CD4-positive, CD25-positive, alpha-beta regulatory T cell (primary cell): ENCODE measurements around the gene TEX53. TPM values are rescaled to one million over a fixed set of nuclear protein-coding genes. Genes with fewer than 3 reads are reported as not detected.

Source experiments
- ATAC-seq, 2 donors: fragments of 150-1000 bp; cut with Tn5 transposase; one replicate each; pipeline ENCODE4 v1.10.0; 2021; ENCODE audit warnings: low read depth in 2 of 2, moderate number of reproducible peaks in 2 of 2, moderate library complexity in 1 of 2
- DNase-seq, 3 donors: peaks; one replicate each; pipeline versions ENCODE4 v3.0.0 to v3.0.0-alpha.2; 2012 to 2022; ENCODE audit warnings: mixed read lengths in 1 of 3
- H3K27ac ChIP-seq: one replicate; pipeline ENCODE4 v1.7.0; 2013; ENCODE audit warnings: mild to moderate bottlenecking, low read length; ENCODE audit not compliant: insufficient read depth, poor library complexity, severe bottlenecking
- H3K27me3 ChIP-seq: one replicate; pipeline ENCODE4 v1.7.0; 2013; ENCODE audit warnings: low read length; ENCODE audit not compliant: control insufficient read depth, insufficient read depth
- H3K36me3 ChIP-seq: one replicate; pipeline ENCODE4 v1.7.0; 2013; ENCODE audit warnings: mild to moderate bottlenecking, low read length, moderate library complexity; ENCODE audit not compliant: control insufficient read depth, insufficient read depth
- H3K4me1 ChIP-seq: 2 replicates; pipeline ENCODE4 v1.7.0; 2013; ENCODE audit warnings: mild to moderate bottlenecking, low read length; ENCODE audit not compliant: insufficient read depth, control insufficient read depth, poor library complexity, severe bottlenecking
- H3K4me3 ChIP-seq: one replicate; pipeline ENCODE4 v1.7.0; 2013; ENCODE audit warnings: low read depth, mild to moderate bottlenecking, low read length, moderate library complexity
- H3K9me3 ChIP-seq, 2 experiments: 1 replicate in 1 of 2; 2 replicates in 1 of 2; pipeline ENCODE4 v1.7.0; 2013; ENCODE audit warnings: low read length in 2 of 2, mild to moderate bottlenecking in 1 of 2, moderate library complexity in 1 of 2; ENCODE audit not compliant: control insufficient read depth in 2 of 2
- H3K27ac Mint-ChIP-seq, 3 donors: one replicate each; pipeline ENCODE4 v1.8.0; 2020 to 2022; ENCODE audit warnings: mild to moderate bottlenecking in 3 of 3, mixed read lengths in 3 of 3, moderate library complexity in 2 of 3
- H3K27me3 Mint-ChIP-seq: one replicate; pipeline ENCODE4 v1.8.0; 2022; ENCODE audit warnings: mild to moderate bottlenecking, mixed read lengths
- H3K36me3 Mint-ChIP-seq: one replicate; pipeline ENCODE4 v1.8.0; 2020; ENCODE audit warnings: mixed read lengths
- H3K4me1 Mint-ChIP-seq, 4 donors: one replicate each; pipeline ENCODE4 v1.8.0; 2020 to 2022; ENCODE audit warnings: mixed read lengths in 4 of 4, mild to moderate bottlenecking in 1 of 4
- H3K4me3 Mint-ChIP-seq, 4 donors: one replicate each; pipeline ENCODE4 v1.8.0; 2020 to 2022; ENCODE audit warnings: mild to moderate bottlenecking in 4 of 4, mixed read lengths in 4 of 4, moderate library complexity in 3 of 4
- H3K9me3 Mint-ChIP-seq, 7 donors: one replicate each; pipeline ENCODE4 v1.8.0; 2020 to 2022; ENCODE audit warnings: mixed read lengths in 7 of 7, mild to moderate bottlenecking in 3 of 7, moderate library complexity in 2 of 7
- polyA plus RNA-seq, 4 donors: library from polyadenylated mRNA; unstranded; fragments of 300-500 nt; fragmentation: Illumina TruSeq; gene quantifications; one replicate each; pipeline ENCODE4 v1.2.3, GENCODE V29; 2021
- total RNA-seq: library from RNA; stranded (reverse); gene quantifications from one replicate; pipeline ENCODE4 v1.2.3, GENCODE V29; 2022

TEX53 gene
- total and polyA plus RNA-seq, 5 donors from 2014 or later: not detected

GRCh38 chr9:114634387-114634786 is 23.2 kb downstream of the TEX53 start:
- Mint-ChIP-seq H3K9me3 (peaks cover 0 to under 1% (median 0%) of the 10 kb centered on the region in 7 donors), H3K36me3 (peaks cover 44% of the 10 kb centered on the region), H3K27me3 (no peaks in the 10 kb centered on the region), H3K4me1 (peaks cover 0 to 4% (median under 1%) of the 10 kb centered on the region in 4 donors), H3K4me3 (no peak overlapping the region), H3K27ac (no peak overlapping the region)
- ATAC-seq (no peak), DNase-seq (no peak)
- Histone ChIP-seq H3K27ac (no peak overlapping the region), H3K27me3 (no peaks in the 10 kb centered on the region), H3K9me3 (no peaks in the 10 kb centered on the region), H3K36me3 (peaks cover 50% of the 10 kb centered on the region), H3K4me3 (no peak overlapping the region), H3K4me1 (no peaks in the 10 kb centered on the region)

- H3K4me3 Mint-ChIP-seq: no peak overlapping the region
- Histone ChIP-seq H3K9me3 (no peaks in the 10 kb centered on the region), H3K36me3 (peaks cover 55% of the 10 kb centered on the region), H3K4me3 (no peak overlapping the region), H3K27me3 (no peaks in the 10 kb centered on the region), H3K27ac (no peak overlapping the region), H3K4me1 (no peaks in the 10 kb centered on the region)
- peak overlapping the region in 1 of 3 donors; percentile 42 for H3K27ac Mint-ChIP-seq
- DNase-seq (no peak), ATAC-seq (no peak)
- H3K9me3 Mint-ChIP-seq: peaks cover 0 to 1% (median 0%) of the 10 kb centered on the region in 7 donors
- peaks cover 0 to 4% (median under 1%) of the 10 kb centered on the region in 4 donors for H3K4me1 Mint-ChIP-seq
- no peaks in the 10 kb centered on the region for H3K27me3 Mint-ChIP-seq
- H3K36me3 Mint-ChIP-seq: peaks cover 44% of the 10 kb centered on the region
Observed at GRCh38 chr9:114633438-114634089, 24.0 kb downstream of the TEX53 start.

- Histone ChIP-seq H3K27ac (no peak overlapping the region), H3K9me3 (no peaks in the 10 kb centered on the region), H3K27me3 (no peaks in the 10 kb centered on the region), H3K36me3 (peaks cover 70% of the 10 kb centered on the region), H3K4me3 (no peak overlapping the region), H3K4me1 (no peaks in the 10 kb centered on the region)
- Mint-ChIP-seq H3K9me3 (peaks cover 0 to 1% (median 0%) of the 10 kb centered on the region in 7 donors), H3K4me1 (peaks cover 0 to 4% (median under 1%) of the 10 kb centered on the region in 4 donors), H3K4me3 (no peak overlapping the region), H3K27me3 (no peaks in the 10 kb centered on the region), H3K36me3 (peaks cover 42% of the 10 kb centered on the region), H3K27ac (peak overlapping the region; percentile 44 to 64 (median 62))
- no peak for ATAC-seq
- DNase-seq: no peak
Observed at GRCh38 chr9:114631166-114631565, 26.4 kb downstream of the TEX53 start.

GRCh38 chr9:114629563-114630090 is 28.0 kb downstream of the TEX53 start:
- ATAC-seq: no peak
- H3K9me3 ChIP-seq: no peaks in the 10 kb centered on the region
- Mint-ChIP-seq H3K4me1 (peaks cover 0 to 4% (median 0%) of the 10 kb centered on the region in 4 donors), H3K36me3 (peaks cover 42% of the 10 kb centered on the region), H3K4me3 (no peak overlapping the region), H3K27me3 (no peaks in the 10 kb centered on the region), H3K9me3 (peaks cover 0 to 1% (median 0%) of the 10 kb centered on the region in 7 donors), H3K27ac (peak overlapping the region in 2 of 3 donors; percentile 20 to 79)
- H3K27ac ChIP-seq: no peak overlapping the region
- H3K4me3 ChIP-seq: no peak overlapping the region
- H3K36me3 ChIP-seq: peaks cover 70% of the 10 kb centered on the region
- no peaks in the 10 kb centered on the region for H3K27me3 ChIP-seq
- no peak for DNase-seq
- no peaks in the 10 kb centered on the region for H3K4me1 ChIP-seq

GRCh38 chr9:114627553-114627952 is 30.1 kb downstream of the TEX53 start:
- H3K9me3 ChIP-seq: no peaks in the 10 kb centered on the region
- Mint-ChIP-seq H3K4me3 (no peak overlapping the region), H3K4me1 (peaks cover 0 to 5% (median 2%) of the 10 kb centered on the region in 4 donors), H3K36me3 (peaks cover 42% of the 10 kb centered on the region), H3K9me3 (peaks cover 0 to 1% (median 0%) of the 10 kb centered on the region in 7 donors), H3K27me3 (no peaks in the 10 kb centered on the region), H3K27ac (no peak overlapping the region)
- H3K27ac ChIP-seq: no peak overlapping the region
- no peaks in the 10 kb centered on the region for H3K27me3 ChIP-seq
- no peak for ATAC-seq
- no peak for DNase-seq
- H3K4me1 ChIP-seq: no peaks in the 10 kb centered on the region
- H3K4me3 ChIP-seq: no peak overlapping the region
- peaks cover 60% of the 10 kb centered on the region for H3K36me3 ChIP-seq

- no peaks in the 10 kb centered on the region for H3K9me3 ChIP-seq
- peaks cover 2 to 10% (median 5%) of the 10 kb centered on the region in 4 donors for H3K4me1 Mint-ChIP-seq
- no peaks in the 10 kb centered on the region for H3K4me1 ChIP-seq
- no peak overlapping the region for H3K27ac Mint-ChIP-seq
- H3K27ac ChIP-seq: no peak overlapping the region
- DNase-seq: no peak
- H3K4me3 ChIP-seq: no peak overlapping the region
- H3K27me3 ChIP-seq: no peaks in the 10 kb centered on the region
- H3K27me3 Mint-ChIP-seq: no peaks in the 10 kb centered on the region
- peaks cover 50% of the 10 kb centered on the region for H3K36me3 ChIP-seq
- H3K36me3 Mint-ChIP-seq: peaks cover 44% of the 10 kb centered on the region
- ATAC-seq: no peak
- H3K9me3 Mint-ChIP-seq: peaks cover 0 to 1% (median 0%) of the 10 kb centered on the region in 7 donors
- no peak overlapping the region for H3K4me3 Mint-ChIP-seq
Observed at GRCh38 chr9:114626415-114627020, 31.1 kb downstream of the TEX53 start.

GRCh38 chr9:114624677-114625076 is 32.9 kb downstream of the TEX53 start:
- H3K27me3 Mint-ChIP-seq: no peaks in the 10 kb centered on the region
- H3K4me1 Mint-ChIP-seq: peaks cover 5 to 12% (median 8%) of the 10 kb centered on the region in 4 donors
- H3K36me3 Mint-ChIP-seq: peaks cover 41% of the 10 kb centered on the region
- H3K4me3 ChIP-seq: no peak overlapping the region
- H3K4me1 ChIP-seq: no peaks in the 10 kb centered on the region
- ATAC-seq (no peak), DNase-seq (no peak)
- no peaks in the 10 kb centered on the region for H3K9me3 ChIP-seq
- H3K27ac Mint-ChIP-seq: peak overlapping the region in 2 of 3 donors; percentile 43 to 68
- H3K4me3 Mint-ChIP-seq: no peak overlapping the region
- peaks cover 0 to 1% (median 0%) of the 10 kb centered on the region in 7 donors for H3K9me3 Mint-ChIP-seq
- no peak overlapping the region for H3K27ac ChIP-seq
- H3K36me3 ChIP-seq: peaks cover 34% of the 10 kb centered on the region
- H3K27me3 ChIP-seq: no peaks in the 10 kb centered on the region
